Measurements from ENCODE around the gene PRDX5.

DNA sequence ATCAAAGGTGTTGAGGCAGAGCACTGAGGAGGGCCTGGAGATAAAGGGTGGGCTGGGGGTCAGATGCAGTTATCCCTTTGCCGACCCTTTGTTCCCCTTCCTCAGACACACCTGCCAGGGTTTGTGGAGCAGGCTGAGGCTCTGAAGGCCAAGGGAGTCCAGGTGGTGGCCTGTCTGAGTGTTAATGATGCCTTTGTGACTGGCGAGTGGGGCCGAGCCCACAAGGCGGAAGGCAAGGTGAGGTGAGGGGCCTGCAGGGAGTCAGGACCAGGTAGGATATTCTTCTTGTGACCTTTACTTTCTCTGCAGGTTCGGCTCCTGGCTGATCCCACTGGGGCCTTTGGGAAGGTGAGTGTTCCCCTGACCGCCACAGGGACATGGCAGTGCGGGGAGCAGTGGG is 2.6 kb downstream of the PRDX5 start:
- no peak for TF ChIP-seq CTCF (IDR thresholded peaks at IDR 0.05)
- TF ChIP-seq POLR2A (IDR thresholded peaks at IDR 0.05), result no peak

All from testis (tissue), 2 donors.